Esophagus muscularis mucosa (tissue), 4 donors: ENCODE measurements around the gene RAB22A. TPM values are rescaled to one million over a fixed set of nuclear protein-coding genes. Genes with fewer than 3 reads are reported as not detected.

Experiments used
- DNase-seq: peaks from one replicate; pipeline ENCODE4 v3.0.0-alpha.2; 2017; ENCODE audit errors: extremely low spot score
- H3K27ac ChIP-seq, 4 donors: fragments of 200-600 bp; sonication (generic); replicated peaks in 1 of 4; 1 replicate in 3 of 4; 2 replicates in 1 of 4; pipeline ENCODE4 v1.5.1; 2016 to 2019; ENCODE audit warnings: mild to moderate bottlenecking in 1 of 4
- H3K27me3 ChIP-seq, 4 donors: fragments of 200-600 bp; sonication (generic); one replicate each; pipeline versions ENCODE4 v1.5.1 to v1.6.0; 2016 to 2019
- H3K36me3 ChIP-seq, 4 donors: fragments of 200-600 bp; sonication (generic); one replicate each; pipeline ENCODE4 v1.5.1; 2016 to 2019
- H3K4me1 ChIP-seq, 4 donors: fragments of 200-600 bp; sonication (generic); one replicate each; pipeline ENCODE4 v1.5.1; 2016 to 2019
- H3K4me3 ChIP-seq, 4 donors: fragments of 200-600 bp; sonication (generic); 1 replicate in 2 of 4; 2 replicates in 2 of 4; pipeline ENCODE4 v1.5.1; 2016 to 2019; ENCODE audit warnings: mild to moderate bottlenecking in 4 of 4, moderate library complexity in 1 of 4
- H3K9me3 ChIP-seq, 4 donors: fragments of 200-600 bp; sonication (generic); 1 replicate in 3 of 4; 2 replicates in 1 of 4; pipeline ENCODE4 v1.5.1; 2016 to 2019
- EP300 ChIP-seq: sonication (generic); formaldehyde crosslinking; IDR thresholded peaks from one replicate; pipeline ENCODE4 v1.6.1; 2017; ENCODE audit warnings: antibody characterized with exemption
- POLR2A ChIP-seq: fragments of 450-650 bp; IDR thresholded peaks from one replicate; pipeline ENCODE4 v1.6.1; 2017; ENCODE audit warnings: antibody characterized with exemption, moderate library complexity, mild to moderate bottlenecking, low read depth
- POLR2AphosphoS5 ChIP-seq, 2 donors: sonication (generic); formaldehyde crosslinking; IDR thresholded peaks; one replicate each; pipeline ENCODE4 v1.6.1; 2017; ENCODE audit warnings: antibody characterized with exemption in 2 of 2
- WGBS: methylation state at CpG from one replicate; pipeline ENCODE4 v1.1.5; 2018; 5-methylcytosine and 5-hydroxymethylcytosine counted together
- intact Hi-C: fragments of 100-400 bp; cut with DNase I; formaldehyde crosslinking; loops from one replicate; pipeline ENCODE4 v1.15.1; 2023
- total RNA-seq, 4 donors: library from RNA; depleted of rRNA; stranded (reverse); fragments of >200 nt; gene quantifications; one replicate each; pipeline versions ENCODE4 v1.1.0 to v1.2.1, GENCODE V29; 2016
- TF ChIP-seq, protein P1 (sequence below), 3 experiments: fragments of 200-600 bp in 2 of 3; fragments of 450-650 bp in 1 of 3; sonication (generic) in 2 of 3; IDR thresholded peaks; one replicate each; pipeline ENCODE4 v1.5.1; 2017 to 2019; ENCODE audit warnings: antibody characterized with exemption in 3 of 3, mild to moderate bottlenecking in 2 of 3, moderate library complexity in 1 of 3

Gene RAB22A
- total RNA-seq, 4 donors from 2014 or later: 17.9 to 24.0 (median 20.4) TPM

- TF ChIP-seq EP300: no peak
- TF ChIP-seq, protein P1, sequence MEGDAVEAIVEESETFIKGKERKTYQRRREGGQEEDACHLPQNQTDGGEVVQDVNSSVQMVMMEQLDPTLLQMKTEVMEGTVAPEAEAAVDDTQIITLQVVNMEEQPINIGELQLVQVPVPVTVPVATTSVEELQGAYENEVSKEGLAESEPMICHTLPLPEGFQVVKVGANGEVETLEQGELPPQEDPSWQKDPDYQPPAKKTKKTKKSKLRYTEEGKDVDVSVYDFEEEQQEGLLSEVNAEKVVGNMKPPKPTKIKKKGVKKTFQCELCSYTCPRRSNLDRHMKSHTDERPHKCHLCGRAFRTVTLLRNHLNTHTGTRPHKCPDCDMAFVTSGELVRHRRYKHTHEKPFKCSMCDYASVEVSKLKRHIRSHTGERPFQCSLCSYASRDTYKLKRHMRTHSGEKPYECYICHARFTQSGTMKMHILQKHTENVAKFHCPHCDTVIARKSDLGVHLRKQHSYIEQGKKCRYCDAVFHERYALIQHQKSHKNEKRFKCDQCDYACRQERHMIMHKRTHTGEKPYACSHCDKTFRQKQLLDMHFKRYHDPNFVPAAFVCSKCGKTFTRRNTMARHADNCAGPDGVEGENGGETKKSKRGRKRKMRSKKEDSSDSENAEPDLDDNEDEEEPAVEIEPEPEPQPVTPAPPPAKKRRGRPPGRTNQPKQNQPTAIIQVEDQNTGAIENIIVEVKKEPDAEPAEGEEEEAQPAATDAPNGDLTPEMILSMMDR (IDR thresholded peaks at IDR 0.05): no peak
- no peak for TF ChIP-seq POLR2AphosphoS5 (IDR thresholded peaks at IDR 0.05)
- TF ChIP-seq POLR2A: no peak
- Histone ChIP-seq H3K27me3 (no peaks in the 10 kb centered on the region), H3K36me3 (peaks cover 0 to 12% (median 9%) of the 10 kb centered on the region in 4 donors), H3K27ac (no peak overlapping the region), H3K4me3 (no peak overlapping the region), H3K4me1 (peaks cover 0 to 9% (median 0%) of the 10 kb centered on the region in 4 donors), H3K9me3 (no peaks in the 10 kb centered on the region)
- intact Hi-C loops: no loop called here
- DNase-seq: no peak
- WGBS: 46% methylated on average over 2 of the region's 2 CpGs
Observed at GRCh38 chr20:58297394-58297793, 12.1 kb upstream of the RAB22A start.

GRCh38 chr20:58300321-58300720 lies 9.2 kb upstream of the RAB22A start:
- Histone ChIP-seq H3K27me3 (no peaks in the 10 kb centered on the region), H3K9me3 (no peaks in the 10 kb centered on the region), H3K27ac (no peak overlapping the region), H3K36me3 (peaks cover 0 to 12% (median 9%) of the 10 kb centered on the region in 4 donors), H3K4me3 (no peak overlapping the region), H3K4me1 (peaks cover 0 to 9% (median 0%) of the 10 kb centered on the region in 4 donors)
- no peak for DNase-seq
- intact Hi-C loops: loop anchor here (10.0 kb wide), 1 partner anchor 734 kb away; the partner anchor contains the start of gene ATP5F1E
- WGBS: 94% methylated on average over 4 of the region's 5 CpGs
- TF ChIP-seq POLR2A: no peak
- TF ChIP-seq POLR2AphosphoS5 (IDR thresholded peaks at IDR 0.05): no peak
- no peak for TF ChIP-seq EP300
- TF ChIP-seq, protein P1 (IDR thresholded peaks at IDR 0.05): no peak

- 90% methylated on average over 1 of the region's 1 CpG for WGBS
- H3K27me3 ChIP-seq: no peaks in the 10 kb centered on the region
- TF ChIP-seq POLR2AphosphoS5 (IDR thresholded peaks at IDR 0.05) (no peak), EP300 (no peak), POLR2A (no peak)
- TF ChIP-seq, protein P1 (IDR thresholded peaks at IDR 0.05): no peak
- no peaks in the 10 kb centered on the region for H3K9me3 ChIP-seq
- H3K27ac ChIP-seq: no peak overlapping the region
- peaks cover 0 to 12% (median 9%) of the 10 kb centered on the region in 4 donors for H3K36me3 ChIP-seq
- intact Hi-C loops: loop anchor here (10.0 kb wide), 1 partner anchor 731 kb away; the partner anchor contains the start of gene ATP5F1E
- peaks cover 0 to 25% (median 15%) of the 10 kb centered on the region in 4 donors for H3K4me1 ChIP-seq
- no peak for DNase-seq
- H3K4me3 ChIP-seq: no peak overlapping the region
Observed at GRCh38 chr20:58303547-58303946, 6.0 kb upstream of the RAB22A start.

DNA sequence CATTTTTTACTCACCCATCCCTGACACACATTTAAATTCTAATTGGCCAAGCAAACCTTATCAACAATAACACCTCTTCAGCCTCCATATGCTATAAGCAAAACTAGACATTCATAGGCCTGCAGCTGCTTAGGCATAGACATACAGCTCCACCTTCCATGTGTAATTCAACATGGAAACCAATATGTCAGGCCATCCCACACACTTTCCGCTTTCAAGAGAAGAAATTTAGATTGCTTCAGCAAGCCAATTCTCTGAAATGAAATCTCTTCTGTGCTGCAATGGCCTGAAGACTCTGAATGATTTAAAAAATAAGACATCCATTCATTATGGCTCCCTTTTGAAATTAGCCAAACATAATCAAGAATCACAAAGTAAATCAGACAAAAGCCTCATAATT lies 4.5 kb upstream of the RAB22A start:
- DNase-seq: no peak
- TF ChIP-seq, protein P1 (IDR thresholded peaks at IDR 0.05): no peak
- TF ChIP-seq POLR2A (no peak), EP300 (no peak), POLR2AphosphoS5 (IDR thresholded peaks at IDR 0.05) (no peak)
- WGBS: 96% methylated on average over 1 of the region's 1 CpG
- Histone ChIP-seq H3K4me3 (no peak overlapping the region), H3K27ac (no peak overlapping the region), H3K27me3 (no peaks in the 10 kb centered on the region), H3K9me3 (no peaks in the 10 kb centered on the region), H3K36me3 (peaks cover 0 to 12% (median 9%) of the 10 kb centered on the region in 4 donors), H3K4me1 (peaks cover 0 to 29% (median 20%) of the 10 kb centered on the region in 4 donors)
- intact Hi-C loops: loop anchor here (10.0 kb wide), 1 partner anchor 730 kb away; the partner anchor contains the start of gene ATP5F1E
